ENCODE results near the gene POU2AF1.
"Not testable (repeated sequence)": the region's sequence is repeated elsewhere in the genome, so short reads cannot be mapped to it uniquely, and the experiment has no call there.

POU2AF1 gene

DNA sequence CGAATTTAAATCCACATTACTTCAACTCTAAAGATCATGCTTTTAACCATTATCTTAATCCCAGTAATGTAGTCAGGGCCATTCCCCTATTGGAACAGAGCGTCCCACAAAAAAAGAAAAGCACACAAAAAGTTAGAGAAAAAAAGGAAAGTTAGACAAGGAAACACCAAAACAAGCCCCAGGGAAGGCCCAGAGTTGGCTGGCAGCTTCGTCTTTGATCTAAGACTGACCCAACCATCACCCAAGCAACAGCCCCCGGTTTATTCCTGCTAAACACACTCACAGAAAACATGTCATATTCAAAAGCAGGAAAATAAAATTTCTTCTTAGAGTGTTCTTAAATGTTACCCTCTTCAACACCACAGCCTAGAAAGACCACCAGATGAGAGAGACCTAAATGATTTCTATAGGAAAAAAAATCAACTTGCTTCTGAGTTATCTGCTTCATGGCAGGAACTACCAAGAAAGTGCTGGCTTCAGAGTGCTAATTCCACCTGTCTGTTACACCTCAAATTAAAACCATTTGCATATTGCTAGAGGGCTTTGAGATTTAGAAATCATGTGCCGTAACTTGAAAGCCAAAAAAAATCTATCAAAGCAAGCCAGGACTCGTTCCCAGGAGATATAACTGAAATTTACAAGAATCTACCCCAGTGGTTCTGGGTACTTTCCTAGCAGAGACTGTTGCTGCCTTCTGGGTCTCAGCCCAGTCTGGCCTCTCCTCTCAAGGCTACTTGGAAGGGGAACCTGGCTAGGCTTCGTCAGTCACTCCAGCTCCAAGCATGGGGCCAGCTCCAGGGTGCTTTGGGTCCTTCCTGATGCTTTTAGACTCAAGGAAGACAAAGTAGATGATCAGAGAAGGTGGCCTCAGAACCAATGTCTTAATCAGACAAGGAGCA is 49.5 kb downstream of the POU2AF1 start:
- no peak for DNase-seq (ENCODE audit: low read depth)
- H3K4me3 ChIP-seq (ENCODE audit: low read depth, low read length), result no peak overlapping the region

GRCh38 chr11:111327908-111328624 is 51.0 kb downstream of the POU2AF1 start:
- no peak overlapping the region for H3K4me3 ChIP-seq (ENCODE audit: low read depth, low read length)
- no peak for DNase-seq (ENCODE audit: low read depth)

- no peak for DNase-seq (ENCODE audit: low read depth)
- H3K4me3 ChIP-seq (ENCODE audit: low read depth, low read length), result no peak overlapping the region
These were observed 52.3 kb downstream of the POU2AF1 start for GRCh38 chr11:111326824-111327223.

DNA sequence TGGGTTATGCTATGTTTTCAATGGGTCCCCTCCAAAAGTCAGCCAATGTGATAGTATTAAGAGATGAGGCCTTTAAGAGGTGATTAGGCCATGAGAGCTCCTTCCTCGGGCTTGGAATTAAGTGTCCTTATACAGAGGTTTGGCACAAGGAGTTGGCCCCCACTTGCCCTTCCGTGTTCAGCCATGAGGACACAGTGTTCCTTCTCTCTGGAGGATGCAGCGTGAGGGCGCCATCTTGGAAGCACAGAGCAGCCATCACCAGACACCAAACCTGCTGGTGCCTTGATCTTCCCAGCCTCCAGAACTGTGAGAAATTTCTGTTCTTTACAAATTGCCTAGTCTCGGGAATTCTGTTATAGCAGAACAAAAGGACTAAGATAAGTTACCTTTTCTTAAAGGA is 53.8 kb downstream of the POU2AF1 start:
- no peak for DNase-seq (ENCODE audit: low read depth)
- no peak overlapping the region for H3K4me3 ChIP-seq (ENCODE audit: low read depth, low read length)

- DNase-seq (ENCODE audit: low read depth), result no peak
- H3K4me3 ChIP-seq (ENCODE audit: low read depth, low read length), result no peak overlapping the region
These were observed 54.8 kb downstream of the POU2AF1 start for GRCh38 chr11:111324277-111324720.

GRCh38 chr11:111322534-111322933 is 56.5 kb downstream of the POU2AF1 start:
- no peak for DNase-seq (ENCODE audit: low read depth)
- H3K4me3 ChIP-seq (ENCODE audit: low read depth, low read length), result no peak overlapping the region

- no peak overlapping the region for H3K4me3 ChIP-seq (ENCODE audit: low read depth, low read length)
- no peak for DNase-seq (ENCODE audit: low read depth)
These were observed 58.1 kb downstream of the POU2AF1 start for GRCh38 chr11:111320728-111321568.

DNA sequence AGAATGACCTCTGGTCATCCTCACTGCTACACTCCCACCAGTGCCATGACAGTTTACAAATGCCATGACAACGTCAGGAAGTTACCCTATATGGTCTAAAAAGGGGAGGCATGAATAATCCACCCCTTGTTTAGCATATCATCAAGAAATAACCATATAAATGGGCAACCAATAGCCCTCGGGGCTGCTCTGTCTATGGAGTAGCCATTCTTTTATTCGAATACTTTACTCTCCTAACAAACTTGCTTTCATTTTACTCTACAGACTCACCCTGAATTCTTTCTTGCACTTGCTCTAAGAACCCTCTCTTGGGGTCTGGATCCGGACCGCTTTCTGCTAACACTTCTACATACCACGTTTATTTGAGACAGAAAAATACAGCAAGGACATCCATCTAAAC is 58.9 kb downstream of the POU2AF1 start:
- DNase-seq (ENCODE audit: low read depth); H3K4me3 ChIP-seq (ENCODE audit: low read depth, low read length): not testable (repeated sequence)

DNA sequence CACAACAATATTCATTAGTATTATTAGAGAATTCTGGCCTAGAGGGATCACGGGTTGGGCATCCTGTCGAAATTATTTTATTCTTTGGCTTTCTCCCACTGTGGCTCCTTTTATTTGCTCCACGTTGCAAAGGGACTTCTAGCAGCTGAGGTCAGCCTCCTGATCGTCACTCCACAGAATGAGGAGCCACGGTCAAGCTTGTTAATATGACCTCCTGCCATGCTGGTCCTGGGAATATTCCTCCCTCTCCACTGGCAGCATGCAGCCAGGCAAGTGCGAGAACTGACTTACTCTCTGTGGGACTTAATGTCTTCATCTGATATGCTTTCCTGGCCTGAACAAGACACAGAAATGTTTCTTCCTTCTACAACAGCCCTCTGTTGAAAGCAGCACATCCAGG is 59.8 kb downstream of the POU2AF1 start:
- H3K4me3 ChIP-seq (ENCODE audit: low read depth, low read length), result no peak overlapping the region
- DNase-seq (ENCODE audit: low read depth), result no peak

DNA sequence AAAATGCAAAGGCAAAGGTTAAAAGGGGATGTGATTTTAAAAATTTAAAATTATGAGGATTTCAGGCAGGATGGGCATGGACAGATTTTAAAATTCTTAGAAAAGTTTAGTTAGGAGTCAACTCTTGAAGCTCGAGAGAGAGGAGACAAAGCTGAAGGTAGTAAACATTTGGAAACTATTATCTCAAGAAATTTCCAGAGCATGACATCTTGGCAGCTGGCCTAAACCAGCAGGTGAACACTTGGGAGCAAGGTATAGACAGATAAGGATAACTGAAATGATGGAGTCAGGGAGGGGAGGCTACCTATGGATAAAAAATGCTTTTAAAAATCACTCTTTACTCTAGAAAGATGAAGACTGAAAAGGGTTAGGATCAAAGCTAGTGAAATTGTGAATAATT is 67.0 kb downstream of the POU2AF1 start:
- DNase-seq (ENCODE audit: low read depth), result no peak
- H3K4me3 ChIP-seq (ENCODE audit: low read depth, low read length), result no peak overlapping the region

GRCh38 chr11:111310723-111311122 is 68.4 kb downstream of the POU2AF1 start:
- no peak overlapping the region for H3K4me3 ChIP-seq (ENCODE audit: low read depth, low read length)
- no peak for DNase-seq (ENCODE audit: low read depth)

DNA sequence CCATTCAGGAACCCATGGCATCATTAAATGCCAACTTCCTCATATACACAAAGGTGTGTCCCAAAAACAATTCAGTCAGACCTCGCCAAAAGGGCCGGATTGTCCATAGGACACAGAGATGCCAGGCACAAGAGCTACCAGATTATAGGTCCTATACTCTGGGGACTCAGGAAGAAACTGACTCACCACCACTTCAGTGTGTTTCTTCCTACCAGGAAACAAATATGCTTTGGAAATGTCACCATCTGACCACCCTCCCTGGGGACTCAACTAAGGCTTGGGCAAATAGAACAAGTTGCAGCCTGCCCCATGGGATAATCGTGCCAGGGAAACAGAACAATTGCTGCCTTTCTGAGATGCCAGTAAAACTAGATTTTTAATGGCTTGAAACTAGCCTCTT is 69.0 kb downstream of the POU2AF1 start:
- H3K4me3 ChIP-seq (ENCODE audit: low read depth, low read length), result no peak overlapping the region
- DNase-seq (ENCODE audit: low read depth), result no peak

DNA sequence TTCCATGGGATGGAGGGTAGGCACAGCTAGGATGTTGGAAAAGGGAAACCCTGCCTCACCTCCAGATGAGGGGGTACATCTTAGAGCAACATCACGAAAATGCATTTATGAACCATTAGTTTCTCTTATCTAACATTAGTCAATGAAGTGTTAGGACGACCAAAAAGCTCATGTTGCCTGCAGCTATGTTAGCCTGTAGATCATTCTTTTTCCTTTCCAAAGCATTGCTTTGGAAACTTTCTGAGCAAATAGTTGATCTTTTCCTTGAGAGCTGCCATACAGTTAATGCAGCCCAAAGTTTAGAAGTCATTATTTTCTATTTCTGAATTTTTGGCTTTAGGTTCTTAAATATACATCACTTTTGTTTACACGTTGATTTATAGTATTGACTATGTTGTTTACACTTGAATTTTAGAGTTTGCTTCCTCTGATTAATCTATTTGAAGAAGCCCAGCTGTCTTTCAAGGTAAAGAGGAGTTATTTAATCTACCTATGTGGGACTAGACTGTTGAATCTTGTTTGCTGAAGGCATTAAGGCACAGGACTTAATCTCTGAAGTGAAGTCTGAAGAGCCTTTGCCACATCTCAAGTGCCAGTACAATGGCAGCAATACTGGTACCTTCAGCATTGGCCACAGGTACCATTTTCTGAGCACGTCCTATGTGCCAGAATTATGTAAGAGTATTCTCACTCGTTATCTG is 69.7 kb downstream of the POU2AF1 start:
- H3K4me3 ChIP-seq (ENCODE audit: low read depth, low read length), result no peak overlapping the region
- DNase-seq (ENCODE audit: low read depth), result no peak

GRCh38 chr11:111308140-111308539 is 70.9 kb downstream of the POU2AF1 start:
- H3K4me3 ChIP-seq (ENCODE audit: low read depth, low read length), result no peak overlapping the region
- DNase-seq (ENCODE audit: low read depth), result no peak

- H3K4me3 ChIP-seq (ENCODE audit: low read depth, low read length), result no peak overlapping the region
- no peak for DNase-seq (ENCODE audit: low read depth)
These were observed 71.5 kb downstream of the POU2AF1 start for GRCh38 chr11:111307472-111308108.

- no peak overlapping the region for H3K4me3 ChIP-seq (ENCODE audit: low read depth, low read length)
- DNase-seq (ENCODE audit: low read depth), result no peak
These were observed 72.8 kb downstream of the POU2AF1 start for GRCh38 chr11:111306321-111306720.

- H3K4me3 ChIP-seq (ENCODE audit: low read depth, low read length), result no peak overlapping the region
- no peak for DNase-seq (ENCODE audit: low read depth)
These were observed 73.2 kb downstream of the POU2AF1 start for GRCh38 chr11:111305876-111306275.

DNA sequence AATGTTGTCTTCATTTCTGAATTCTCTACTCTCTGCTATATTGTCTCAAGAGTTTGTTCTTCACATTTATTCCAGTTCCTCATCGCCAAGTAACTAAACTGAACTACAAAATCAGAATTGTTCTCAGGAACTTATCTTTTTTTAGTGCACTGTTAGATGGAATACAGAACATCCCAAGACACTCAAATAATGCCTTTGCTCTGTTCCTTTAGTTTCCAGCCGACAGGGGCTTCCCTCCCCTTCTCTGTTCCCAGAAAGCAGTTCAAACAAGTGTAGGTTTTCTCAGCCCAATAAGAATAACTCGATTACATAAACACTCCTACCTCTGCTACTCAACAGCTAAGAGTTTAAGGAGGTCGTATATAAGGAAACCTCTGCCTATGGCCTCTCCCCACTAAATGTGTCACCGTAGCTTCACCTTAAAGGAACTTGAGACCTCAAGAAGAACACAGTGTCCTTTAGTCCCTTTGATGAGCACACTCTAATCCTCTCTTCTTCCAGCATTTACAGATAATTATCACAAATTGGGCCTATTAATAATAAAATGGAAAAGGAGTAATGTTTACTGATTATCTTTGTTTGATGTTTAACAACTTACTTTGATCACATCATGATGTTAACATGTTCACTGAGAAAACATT is 73.8 kb downstream of the POU2AF1 start:
- no peak for DNase-seq (ENCODE audit: low read depth)
- no peak overlapping the region for H3K4me3 ChIP-seq (ENCODE audit: low read depth, low read length)
